Activated naive CD4-positive, alpha-beta T cell treated with anti-CD3 and anti-CD28 coated beads, Interleukin-2, amount 10 ng/mL, durations not matched to agents 5 hours and 36 hours (primary cell): ENCODE data around the gene A3GALT2. TPM values are rescaled to one million over a fixed set of nuclear protein-coding genes. Genes with fewer than 3 reads are reported as not detected.
A peak's percentile ranks its signal among the peaks of the same experiment; 100 is the strongest.

Experiments
- microRNA-seq: library from miRNA; unstranded; fragments of <30 nt; microRNA quantifications from one replicate; pipeline ENCODE4 v1.2.0, GENCODE V29; 2022; ENCODE audit warnings: borderline microRNAs expressed, borderline replicate concordance
- total RNA-seq, 2 experiments: library from RNA; stranded (reverse); gene quantifications; one replicate each; pipeline ENCODE4 v1.2.3, GENCODE V29; 2021

Gene A3GALT2
- total RNA-seq: not detected

DNA sequence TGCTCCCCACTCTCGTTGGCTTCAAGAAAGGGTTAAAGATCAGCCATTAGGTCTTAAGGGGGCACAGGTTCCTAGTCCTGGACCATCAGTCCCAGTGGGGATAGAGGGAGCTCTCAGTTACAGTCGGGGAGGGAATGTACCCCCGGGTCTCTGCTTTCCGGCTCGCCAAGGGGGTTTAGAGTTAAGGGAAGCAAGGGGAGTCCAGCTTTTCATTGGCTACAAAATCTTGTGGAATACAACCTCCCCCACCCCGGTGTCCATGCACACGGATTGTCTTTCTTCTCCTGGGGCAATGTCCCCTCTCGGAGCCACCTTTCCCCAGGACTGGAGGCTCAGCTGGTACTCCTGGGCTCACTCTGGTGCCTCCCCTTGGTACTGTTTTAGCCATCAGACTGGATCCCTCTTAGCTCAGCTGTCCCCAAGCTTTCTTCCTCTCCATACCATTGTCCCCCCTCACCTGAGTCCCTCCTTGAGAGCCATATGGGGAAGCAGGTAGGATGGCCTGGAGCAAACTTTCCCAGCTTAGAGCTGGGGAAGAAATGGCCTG lies at the start of gene A3GALT2:
Gene A3GALT2, minus strand, starts transcription at position 480 of the 547 bp plus-strand sequence. Its CDS starts 0 bp downstream, at position 480.

Small RNA genes lying within 50 kb of the gene (microRNA-seq; reads per million reads assigned to microRNA genes)
- gene MIR3605: 2.7 reads per million, percentile 12 among the genes with 10 or more reads in this experiment

Other genes starting within 250 kb of the A3GALT2 start
- 1 to 10 TPM; 6.6 to 7.0 TPM for gene AZIN2, start 239.9 kb downstream of the A3GALT2 start, total RNA-seq
- 10 to 100 TPM; 11.2 to 13.3 TPM for gene TRIM62, start 139.1 kb downstream of the A3GALT2 start, total RNA-seq
- gene ZNF362, start 64.6 kb downstream of the A3GALT2 start, total RNA-seq: 10 to 100 TPM; 20.0 to 20.6 TPM
- gene PHC2, start 110.0 kb upstream of the A3GALT2 start, total RNA-seq: 10 to 100 TPM; 41.4 to 42.3 TPM
- 1 to 10 TPM; 1.3 to 1.7 TPM for gene ZSCAN20, start 151.5 kb upstream of the A3GALT2 start, total RNA-seq